ENCODE measurements around the gene HHIP. TPM values are rescaled to one million over a fixed set of nuclear protein-coding genes. Genes with fewer than 3 reads are reported as not detected.

HHIP gene
- total RNA-seq: under 1 TPM; 0.25 to 0.70 (median 0.28) TPM

GRCh38 chr4:144645631-144646522 lies at the start of gene HHIP:
TSS of gene HHIP (plus strand) at chr4:144646156. CDS start at chr4:144646676, 520 bp downstream.
- in situ Hi-C loops (cut with MboI; ENCODE audit: low sequenced_read_pairs in 4 of 4): no loop called here
- no peaks in the 10 kb centered on the region for H3K36me3 ChIP-seq
- peaks cover 28 to 43% (median 36%) of the 10 kb centered on the region in 3 donors for H3K27me3 ChIP-seq
- TF ChIP-seq CTCF (IDR thresholded peaks at IDR 0.05 in 4 of 5, conservative IDR thresholded peaks at IDR 0.05 in 1 of 5): no peak
- no peak for TF ChIP-seq POLR2A (IDR thresholded peaks at IDR 0.05)
- H3K4me3 ChIP-seq: peak within 1 kb of the TSS; percentile 44 to 53 (median 44)
- peaks cover 6 to 12% of the 10 kb centered on the region in 2 donors for H3K4me1 ChIP-seq
- peak in 1 of 2 donors; percentile 14 for ATAC-seq
- intact Hi-C loops (cut with DNase I; ENCODE audit: low total_unique reads): no loop called here
- H3K9me3 ChIP-seq: no peaks in the 10 kb centered on the region
- no peak for DNase-seq
- no peak within 1 kb of the TSS for H3K27ac ChIP-seq

GRCh38 chr4:144597171-144597570 lies 48.8 kb upstream of the HHIP start:
- ATAC-seq: no peak
- no peak for TF ChIP-seq CTCF (IDR thresholded peaks at IDR 0.05 in 4 of 5, conservative IDR thresholded peaks at IDR 0.05 in 1 of 5)
- TF ChIP-seq POLR2A (IDR thresholded peaks at IDR 0.05): no peak

GRCh38 chr4:144599621-144600020 lies 46.3 kb upstream of the HHIP start:
- in situ Hi-C loops (cut with MboI; ENCODE audit: low sequenced_read_pairs in 4 of 4): no loop called here

More at GRCh38 chr4:144597171-144597570, 48.8 kb upstream of the HHIP start:
- no peak overlapping the region for H3K4me3 ChIP-seq
- no peak overlapping the region for H3K27ac ChIP-seq
- no peaks in the 10 kb centered on the region for H3K4me1 ChIP-seq
- intact Hi-C loops (cut with DNase I; ENCODE audit: low total_unique reads) (no loop called here), in situ Hi-C loops (cut with MboI; ENCODE audit: low sequenced_read_pairs in 4 of 4) (no loop called here)
- H3K9me3 ChIP-seq: no peaks in the 10 kb centered on the region
- H3K27me3 ChIP-seq: no peaks in the 10 kb centered on the region
- H3K36me3 ChIP-seq: no peaks in the 10 kb centered on the region
- no peak for DNase-seq

GRCh38 chr4:144611850-144612249 lies 34.1 kb upstream of the HHIP start:
- no peaks in the 10 kb centered on the region for H3K4me1 ChIP-seq
- H3K27me3 ChIP-seq: no peaks in the 10 kb centered on the region
- TF ChIP-seq CTCF (IDR thresholded peaks at IDR 0.05 in 4 of 5, conservative IDR thresholded peaks at IDR 0.05 in 1 of 5) (no peak), POLR2A (IDR thresholded peaks at IDR 0.05) (no peak)
- no peaks in the 10 kb centered on the region for H3K36me3 ChIP-seq
- intact Hi-C loops (cut with DNase I; ENCODE audit: low total_unique reads) (no loop called here), in situ Hi-C loops (cut with MboI; ENCODE audit: low sequenced_read_pairs in 4 of 4) (no loop called here)
- DNase-seq (no peak), ATAC-seq (no peak)
- H3K9me3 ChIP-seq: no peaks in the 10 kb centered on the region
- H3K4me3 ChIP-seq: no peak overlapping the region
- no peak overlapping the region for H3K27ac ChIP-seq

More at GRCh38 chr4:144599621-144600020, 46.3 kb upstream of the HHIP start:
- no peaks in the 10 kb centered on the region for H3K36me3 ChIP-seq
- TF ChIP-seq CTCF (IDR thresholded peaks at IDR 0.05 in 4 of 5, conservative IDR thresholded peaks at IDR 0.05 in 1 of 5) (no peak), POLR2A (IDR thresholded peaks at IDR 0.05) (no peak)
- H3K27me3 ChIP-seq: no peaks in the 10 kb centered on the region
- no peak for DNase-seq
- no peak for ATAC-seq
- no peaks in the 10 kb centered on the region for H3K4me1 ChIP-seq
- H3K9me3 ChIP-seq: no peaks in the 10 kb centered on the region
- H3K27ac ChIP-seq: no peak overlapping the region
- intact Hi-C loops (cut with DNase I; ENCODE audit: low total_unique reads): no loop called here
- no peak overlapping the region for H3K4me3 ChIP-seq
